Mesenteric fat pad (tissue), 1 donor: Measurements from ENCODE around the gene CELF2. TPM values are rescaled to one million over a fixed set of nuclear protein-coding genes. Genes with fewer than 3 reads are reported as not detected.
"Not testable (repeated sequence)": the region's sequence is repeated elsewhere in the genome, so short reads cannot be mapped to it uniquely, and the experiment has no call there.

Experiments used
- DNase-seq: peaks from one replicate; pipeline ENCODE4 v3.0.0-alpha.2; 2020; ENCODE audit warnings: low spot score
- total RNA-seq: library from RNA; stranded (reverse); fragmentation: NEBNext Ultra II Directional; extraction: Animal tissue kit (Norgen Biotek cat#: 25700); gene quantifications from one replicate; pipeline ENCODE4 v1.2.1, GENCODE V29; 2021
- donor health status: DM: yes; HTN: yes; CAD: no.

Gene CELF2
- total RNA-seq, 1 donor from 2014 or later: 93.9 TPM

- DNase-seq: no peak
Observed at GRCh38 chr10:11168423-11169090, 150.9 kb downstream of the CELF2 start.

DNA sequence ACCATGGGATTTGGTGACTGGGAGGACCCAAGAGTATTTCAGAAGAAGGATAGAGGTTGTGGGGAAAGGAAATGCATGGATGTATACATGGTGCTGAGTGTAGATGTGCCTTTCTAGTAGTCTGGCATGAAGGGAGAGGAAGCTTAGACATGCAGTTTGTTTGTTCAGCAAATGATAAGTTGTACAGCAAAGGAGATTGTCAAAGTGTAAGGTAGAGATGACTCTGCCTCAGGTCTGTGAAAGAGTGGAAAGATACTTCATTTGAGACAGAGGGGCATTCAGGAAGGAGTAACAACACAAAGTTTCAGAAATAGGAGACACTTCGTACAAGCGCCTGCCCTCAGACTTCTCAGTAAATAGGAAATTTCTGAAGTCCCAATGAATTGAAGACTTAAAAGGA is 152.3 kb downstream of the CELF2 start:
- no peak for DNase-seq

DNA sequence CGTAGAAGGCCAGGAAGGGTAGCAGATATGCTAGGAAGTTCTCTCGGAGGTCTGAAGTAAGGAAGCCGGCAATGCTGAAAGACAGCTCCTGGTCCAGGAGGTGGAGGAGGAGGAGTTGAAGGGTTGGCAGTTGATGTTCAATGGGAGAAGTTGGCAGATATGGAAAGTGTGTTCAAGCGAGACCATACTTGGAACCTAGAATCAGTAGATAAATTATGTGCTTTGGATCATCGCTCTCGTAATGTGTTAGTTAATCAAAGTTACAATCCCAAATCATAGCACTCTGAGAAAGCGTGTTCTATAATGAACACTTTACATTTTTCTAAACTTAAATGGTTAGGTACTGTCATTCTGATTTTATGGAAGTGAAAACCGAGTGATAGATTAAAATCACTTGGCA is 152.9 kb downstream of the CELF2 start:
- DNase-seq: no peak

GRCh38 chr10:11170993-11171851 is 153.6 kb downstream of the CELF2 start:
- no peak for DNase-seq

DNA sequence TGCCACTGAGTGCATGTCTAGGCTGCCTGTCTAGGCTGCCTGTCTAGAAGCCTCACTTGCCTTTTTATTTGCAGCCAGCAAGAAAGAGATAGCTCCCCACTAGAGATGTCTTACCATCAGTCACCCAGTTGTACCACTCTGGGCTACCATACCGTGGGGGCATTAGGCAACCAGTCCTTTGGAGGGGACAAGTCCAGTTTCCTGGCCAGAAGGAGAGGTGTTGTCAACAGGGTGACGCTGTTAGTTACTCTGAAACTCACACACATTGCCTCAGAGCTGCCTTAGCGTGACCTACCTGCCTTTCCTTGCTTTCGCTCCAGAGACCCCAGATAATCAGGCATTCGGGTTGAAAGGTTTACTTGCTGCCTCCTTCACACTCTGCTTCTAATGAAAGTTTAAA is 155.4 kb downstream of the CELF2 start:
- no peak for DNase-seq

DNA sequence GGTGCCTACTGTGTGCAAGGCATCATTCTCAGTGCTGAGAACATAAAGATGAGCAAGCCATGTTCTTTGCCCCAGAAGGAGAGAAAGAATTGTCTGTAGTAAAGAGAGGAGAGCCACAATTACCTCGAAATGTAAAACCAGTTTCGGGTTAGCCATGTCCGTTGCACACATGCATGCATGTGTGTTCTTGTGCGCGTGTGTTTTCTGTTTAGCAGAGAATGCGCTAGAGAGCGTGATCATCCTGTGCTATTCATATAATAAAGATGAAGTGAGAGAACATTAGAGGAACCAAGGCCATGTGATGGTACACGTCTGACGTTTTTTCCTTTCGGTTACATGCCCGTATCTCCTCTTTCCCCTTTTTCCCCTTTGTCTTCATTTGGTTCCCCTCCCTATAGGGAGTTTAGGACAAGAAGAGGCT is 158.2 kb downstream of the CELF2 start:
- DNase-seq: no peak

DNA sequence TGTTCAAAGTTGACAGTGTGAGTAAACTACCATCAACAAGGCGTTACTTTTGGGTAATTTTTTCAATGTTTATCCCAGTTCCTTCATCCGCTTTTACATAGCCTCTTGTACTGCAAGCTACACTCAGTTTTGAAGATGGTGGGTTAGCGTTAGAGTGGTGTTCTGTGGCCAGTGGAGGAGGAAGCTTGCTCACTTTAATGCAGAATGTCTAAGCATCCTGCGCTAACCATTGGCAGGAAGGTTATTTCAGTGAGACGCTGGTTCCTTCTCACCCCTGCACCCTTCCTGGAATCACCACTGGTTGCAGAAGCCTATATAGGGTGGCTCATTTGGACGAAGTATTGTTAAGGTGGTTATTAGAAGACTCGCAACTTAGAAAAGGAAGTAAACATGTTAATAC is 159.1 kb downstream of the CELF2 start:
- DNase-seq: no peak

- DNase-seq: no peak
Observed at GRCh38 chr10:11177381-11177780, 159.7 kb downstream of the CELF2 start.

- no peak for DNase-seq
Observed at GRCh38 chr10:11177926-11178471, 160.3 kb downstream of the CELF2 start.

DNA sequence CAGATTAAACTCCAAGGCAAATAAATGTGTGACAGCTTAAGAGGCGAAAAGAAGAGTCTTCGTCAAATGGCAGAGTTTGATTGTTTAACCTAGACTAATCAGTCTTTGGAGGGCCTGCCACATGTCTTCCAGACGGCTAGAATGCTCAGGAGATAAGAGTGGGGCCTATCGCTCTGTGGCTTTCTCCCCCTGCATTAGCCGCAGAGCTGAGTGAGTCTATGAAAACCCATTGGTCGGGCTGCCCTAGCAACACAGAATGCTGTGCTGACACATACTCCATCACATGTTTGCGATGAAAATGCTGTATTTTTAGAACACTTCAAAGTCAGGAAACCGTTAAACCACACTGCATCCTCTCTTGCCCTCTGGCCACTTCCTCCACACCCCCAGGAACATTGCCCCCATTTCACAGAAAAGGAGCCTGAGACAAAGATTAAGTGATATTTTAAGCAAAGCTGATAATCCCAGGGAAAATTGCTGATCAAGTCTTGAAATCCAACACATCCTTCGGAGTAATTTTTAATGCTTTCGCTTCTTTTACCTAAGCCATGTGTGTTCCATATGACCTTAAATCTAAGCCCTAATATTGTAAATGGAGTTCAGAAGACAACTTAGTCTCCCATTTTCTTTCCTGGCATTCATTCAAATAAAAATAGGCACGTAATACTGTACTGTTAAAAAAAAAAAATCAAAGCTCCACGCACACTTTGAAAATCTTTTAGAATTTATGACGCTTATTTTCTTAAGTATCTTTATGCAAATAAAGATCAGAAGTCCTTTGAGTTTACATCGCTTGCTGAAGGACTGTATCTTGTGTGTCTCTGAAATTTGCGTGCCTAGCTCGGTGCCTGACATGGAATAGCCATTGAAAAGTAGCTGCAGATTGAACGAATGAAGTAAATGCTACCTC is 161.2 kb downstream of the CELF2 start:
- DNase-seq: no peak

- DNase-seq: no peak
Observed at GRCh38 chr10:11179516-11180105, 161.9 kb downstream of the CELF2 start.

DNA sequence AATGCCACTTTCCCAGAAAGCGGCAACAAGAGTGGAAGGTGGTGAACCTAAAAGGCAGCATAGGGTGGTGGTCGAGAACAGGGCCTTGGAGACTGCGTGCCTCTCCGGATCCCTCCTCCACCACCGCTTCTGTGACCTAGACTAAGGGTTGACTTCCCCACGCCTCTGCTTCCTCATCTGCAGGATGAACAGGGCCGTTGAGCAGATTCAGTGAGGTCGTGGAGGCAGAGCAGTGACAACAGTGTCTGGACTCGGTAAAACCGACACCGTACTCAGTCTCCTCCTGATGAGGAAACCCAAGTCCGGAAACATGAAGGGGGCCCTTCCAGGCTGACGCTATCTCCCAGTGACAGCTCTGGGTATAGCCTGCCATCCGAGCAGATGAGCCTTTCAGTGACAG is 162.6 kb downstream of the CELF2 start:
- DNase-seq: no peak

GRCh38 chr10:11181978-11182377 is 164.3 kb downstream of the CELF2 start:
- DNase-seq: no peak

DNA sequence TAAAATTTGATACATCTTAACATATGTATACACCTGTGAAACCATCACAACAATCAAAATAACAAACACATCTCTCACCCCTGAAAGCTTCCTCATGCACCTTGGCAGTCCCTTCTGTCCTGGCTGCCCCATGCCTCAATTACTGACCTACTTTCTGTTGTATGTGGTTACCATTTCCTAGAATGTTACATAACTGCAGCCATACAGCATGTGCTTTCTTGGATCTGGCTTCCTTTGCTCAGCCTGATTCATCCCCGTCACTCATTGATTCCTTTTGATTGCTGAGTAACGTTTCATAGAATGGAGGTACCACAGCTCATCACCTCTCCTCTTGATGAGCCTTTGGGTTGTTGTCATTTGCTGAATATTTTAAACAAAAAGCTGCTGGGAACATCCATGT is 165.3 kb downstream of the CELF2 start:
- no peak for DNase-seq

DNA sequence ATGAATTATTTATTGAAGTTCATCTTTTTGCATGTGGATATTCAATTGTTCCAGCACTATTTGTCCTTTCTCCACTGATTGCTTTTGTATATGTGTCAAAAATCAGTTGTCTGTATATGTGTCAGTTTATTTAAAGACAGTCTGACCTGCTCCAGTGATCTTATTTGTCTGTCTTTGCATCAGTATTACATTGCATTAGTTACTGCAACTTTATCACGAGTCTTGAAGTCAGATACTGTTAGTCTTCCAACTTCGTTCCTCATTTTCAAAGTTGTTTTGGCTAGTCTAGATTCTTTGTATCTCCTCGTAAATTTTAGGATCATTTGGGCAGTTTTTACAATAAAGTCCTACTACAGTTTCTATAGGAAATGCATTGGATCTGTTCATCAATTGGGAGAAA is 166.4 kb downstream of the CELF2 start:
- DNase-seq: no peak

- not testable (repeated sequence) for DNase-seq
Observed at GRCh38 chr10:11185128-11185665, 167.5 kb downstream of the CELF2 start.

- DNase-seq: no peak
Observed at GRCh38 chr10:11186374-11186773, 168.7 kb downstream of the CELF2 start.

GRCh38 chr10:11189582-11190376 is 172.1 kb downstream of the CELF2 start:
- no peak for DNase-seq

DNA sequence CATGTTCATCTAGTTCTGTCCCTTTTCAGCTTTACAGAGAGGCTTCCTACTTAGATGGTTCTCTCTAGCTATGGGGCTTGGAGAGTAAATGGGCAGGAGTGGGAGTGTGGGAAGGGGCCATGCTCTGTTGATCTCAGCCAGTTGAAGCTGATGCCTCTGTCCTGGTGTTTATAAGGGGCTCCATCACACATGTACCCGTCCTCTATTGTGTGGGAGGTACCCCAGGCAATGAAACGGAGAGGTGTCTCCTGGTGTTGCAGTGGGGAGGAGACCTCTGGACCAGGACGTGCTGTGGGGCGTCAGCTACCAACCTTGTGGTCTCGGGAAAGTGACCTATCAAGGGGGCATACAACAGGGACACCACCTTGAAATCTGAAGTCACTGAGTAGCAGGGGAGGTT is 173.5 kb downstream of the CELF2 start:
- no peak for DNase-seq

GRCh38 chr10:11191678-11192077 is 174.0 kb downstream of the CELF2 start:
- DNase-seq: no peak
